HG03469 (cell line): Measurements from ENCODE around the gene BNIP5.

Experiments
- ATAC-seq: cut with Tn5 transposase; IDR thresholded peaks from one replicate; pipeline ENCODE4 v1.9.1; 2021; ENCODE audit warnings: mild to moderate bottlenecking, moderate library complexity, moderate number of reproducible peaks; ENCODE audit not compliant: unreplicated experiment

The BNIP5 gene

DNA sequence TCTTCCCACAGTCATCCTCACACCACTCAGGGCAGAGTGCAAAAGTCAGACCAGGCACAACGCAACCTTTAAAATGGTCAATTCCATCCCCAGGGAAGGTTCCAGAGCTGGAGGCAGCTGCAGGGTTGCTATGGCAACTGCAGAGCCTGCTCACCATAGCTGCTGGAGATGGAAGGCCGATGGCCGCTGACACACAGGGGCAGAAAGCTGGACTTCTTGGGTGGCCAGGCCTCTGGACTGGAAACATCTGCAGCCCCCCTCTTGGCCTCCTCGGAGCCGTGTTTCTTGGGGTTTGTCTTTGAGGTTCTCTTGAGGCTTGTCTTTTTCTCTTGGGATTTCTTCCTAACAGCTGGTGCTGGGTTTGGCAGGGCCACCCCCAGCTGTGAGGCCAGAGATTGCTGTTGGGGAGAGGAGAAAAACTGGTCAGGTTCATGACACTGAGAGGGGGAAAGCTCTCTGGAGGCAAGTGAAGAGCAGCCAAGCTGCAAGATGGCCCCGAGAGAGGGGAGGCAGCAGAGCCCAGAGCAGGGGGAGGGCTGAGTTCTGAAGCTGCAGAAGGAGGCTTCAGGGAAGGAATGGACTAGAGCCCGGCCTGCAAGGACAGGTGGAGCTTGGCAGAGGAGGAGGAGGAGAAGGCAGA, 10.2 kb downstream of the BNIP5 start:
- no peak for ATAC-seq

DNA sequence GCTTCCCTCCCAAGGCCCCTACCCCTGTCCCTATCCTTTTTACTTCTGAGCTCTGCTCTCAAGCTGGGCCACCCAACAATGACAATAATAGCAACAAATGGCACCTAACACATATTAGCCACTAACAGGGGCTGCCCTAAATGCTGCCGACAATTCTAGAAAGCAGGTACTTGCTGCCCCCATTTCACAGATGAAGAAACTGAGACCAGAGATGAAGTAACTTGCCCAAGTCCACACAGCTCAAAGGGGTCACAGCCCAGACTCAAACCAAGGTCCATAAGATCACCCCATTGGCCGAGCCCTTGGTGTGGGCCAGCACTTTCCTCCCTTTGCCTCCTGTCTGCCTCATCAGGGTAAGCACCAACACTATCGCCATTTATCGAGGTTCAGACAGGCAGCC, 12.0 kb downstream of the BNIP5 start:
- no peak for ATAC-seq

DNA sequence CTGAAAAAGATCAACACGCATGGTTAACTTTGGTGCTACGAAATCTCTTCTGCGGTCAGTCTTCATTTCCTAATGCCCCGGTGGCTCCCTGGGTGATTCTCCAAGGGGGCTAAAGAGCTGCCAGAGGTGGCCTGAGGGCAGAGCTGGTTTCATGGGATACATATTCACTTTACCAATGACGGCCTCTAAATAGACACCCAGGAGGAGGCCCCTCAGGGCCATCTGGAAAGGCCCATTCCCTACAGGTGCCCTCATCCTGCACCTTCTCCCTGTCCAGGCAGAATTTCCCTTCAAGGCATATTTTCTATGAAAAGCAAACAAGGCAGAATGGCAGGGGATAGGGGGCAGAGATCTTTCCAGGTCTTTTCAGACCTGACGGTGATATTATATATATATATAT, 12.5 kb downstream of the BNIP5 start:
- ATAC-seq = no peak

DNA sequence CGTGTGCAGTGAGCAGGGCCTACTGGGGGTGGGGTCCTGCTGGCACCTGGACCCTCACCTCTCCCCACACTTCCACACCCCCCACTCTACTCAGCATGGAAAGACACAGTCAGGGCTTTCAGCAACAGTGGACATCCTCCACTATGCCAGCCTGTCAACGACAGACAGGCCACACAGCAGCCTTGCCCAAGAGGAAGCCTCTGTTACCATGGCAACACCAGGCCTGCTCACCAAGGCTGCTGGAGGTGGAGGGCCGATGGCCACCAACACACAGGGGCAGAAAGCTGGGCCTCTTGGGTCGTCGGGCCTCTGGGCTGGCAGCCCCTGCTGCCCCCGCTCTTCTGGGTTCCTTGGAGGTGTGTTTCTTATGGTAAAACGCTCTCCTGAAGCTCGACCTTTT, 13.6 kb downstream of the BNIP5 start:
- no peak for ATAC-seq

DNA sequence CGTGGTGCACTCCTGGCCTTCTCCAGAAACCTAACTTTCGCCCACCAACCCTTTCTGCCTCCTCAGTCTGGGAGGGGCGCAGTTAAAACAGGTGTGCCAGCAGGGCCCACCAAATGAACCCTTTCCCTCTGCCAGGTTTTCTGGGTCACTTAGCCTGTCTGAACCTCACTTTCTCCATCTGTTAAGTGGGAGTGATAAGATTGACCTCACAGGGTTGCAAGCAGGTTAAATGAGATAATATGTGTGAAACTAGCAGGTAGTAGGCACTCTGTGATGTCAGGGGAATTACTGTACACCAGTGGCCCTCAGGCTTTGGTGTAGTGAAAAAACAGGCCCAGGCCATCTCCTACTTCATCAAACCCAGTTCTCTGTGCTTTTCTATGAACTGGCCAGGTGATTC, 14.1 kb downstream of the BNIP5 start:
- no peak for ATAC-seq

DNA sequence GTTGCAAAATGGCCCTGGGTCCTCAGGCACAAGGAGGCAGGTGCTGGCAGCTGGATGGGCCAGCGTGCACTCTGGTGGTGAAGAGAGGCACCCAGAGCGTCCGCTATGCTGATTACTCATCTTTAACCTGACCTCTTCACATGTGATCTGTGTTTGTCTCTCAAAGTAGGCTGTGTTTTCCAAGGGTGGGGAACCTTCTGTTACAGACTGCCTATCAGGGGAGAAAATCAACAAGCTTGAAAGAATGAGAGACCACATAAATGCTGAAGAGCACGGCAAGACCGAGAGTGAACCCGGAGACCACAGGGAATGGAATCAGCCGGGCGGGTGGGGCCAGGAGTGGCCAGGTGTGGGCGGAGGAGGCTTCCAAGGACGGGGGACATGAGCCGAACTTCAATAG, 16.2 kb downstream of the BNIP5 start:
- no peak for ATAC-seq

DNA sequence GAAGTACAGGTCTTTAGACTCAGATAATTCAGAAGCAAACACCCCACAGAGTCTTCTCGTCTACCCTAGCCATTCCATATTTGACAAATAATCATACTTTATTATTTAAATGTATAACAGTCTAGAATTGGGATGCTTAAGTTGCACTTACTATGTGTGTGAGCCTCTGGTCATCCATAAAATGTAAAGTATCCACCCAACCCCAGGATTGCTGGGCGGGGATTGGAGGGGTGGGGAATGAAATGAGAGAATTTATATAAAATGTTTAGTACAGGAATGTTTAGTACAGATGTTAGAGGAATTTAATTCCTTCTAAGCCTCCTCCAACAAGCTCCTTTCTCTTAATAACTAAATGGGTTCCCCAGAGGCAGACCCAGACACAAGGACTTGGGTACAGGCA, 16.9 kb downstream of the BNIP5 start:
- ATAC-seq = no peak

DNA sequence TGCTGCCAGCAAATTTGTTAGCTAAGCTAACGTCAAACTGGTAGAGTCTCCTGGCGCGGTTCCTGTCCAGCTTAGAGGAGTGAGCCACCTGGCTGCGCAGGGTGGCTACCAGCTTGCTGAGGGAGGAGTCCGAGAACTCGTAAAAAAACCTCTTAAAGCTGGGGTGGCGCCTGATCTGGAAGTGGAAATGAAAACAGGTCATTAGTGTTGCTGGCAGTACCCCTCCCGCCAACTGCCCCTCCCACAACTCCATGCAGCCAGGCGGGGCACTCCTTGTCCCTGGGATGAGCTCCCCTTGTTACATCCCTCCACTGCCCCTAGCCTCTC, 17.3 kb downstream of the BNIP5 start:
- no peak for ATAC-seq

DNA sequence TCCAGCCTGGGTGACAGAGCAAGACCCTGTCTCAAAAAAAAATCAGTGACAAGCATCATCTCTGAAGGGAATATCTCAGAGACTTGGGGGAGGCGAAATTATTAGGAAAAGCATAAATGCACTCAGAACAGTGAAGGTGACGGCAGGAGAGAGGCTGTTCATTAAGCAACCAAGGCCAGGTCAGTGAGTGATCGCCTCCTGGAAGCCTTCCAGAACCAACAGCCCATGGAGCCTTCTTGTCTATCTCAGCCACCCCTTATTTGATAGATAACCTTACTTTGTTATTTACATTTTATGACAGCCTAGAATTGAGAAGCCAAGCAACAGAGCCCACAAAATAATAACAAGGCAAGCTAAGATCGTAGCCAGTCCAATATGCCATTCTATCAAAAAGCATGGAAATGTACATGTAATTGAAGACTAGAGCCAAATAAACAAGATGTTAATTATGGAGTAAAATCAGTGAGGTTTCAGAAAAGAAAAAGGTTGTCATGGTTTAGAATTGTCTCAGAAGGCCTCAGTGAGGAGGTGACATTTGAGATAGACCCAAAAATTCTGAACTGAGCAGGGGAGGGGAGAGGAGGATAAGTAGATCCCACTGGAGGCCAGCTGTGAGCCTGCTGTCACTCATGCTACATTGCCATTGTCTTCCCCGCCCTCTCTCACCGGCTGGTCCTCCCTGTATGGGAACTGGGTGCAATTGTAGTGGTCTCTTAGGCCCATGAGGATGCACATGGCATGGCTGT, 17.8 kb downstream of the BNIP5 start:
- no peak for ATAC-seq

DNA sequence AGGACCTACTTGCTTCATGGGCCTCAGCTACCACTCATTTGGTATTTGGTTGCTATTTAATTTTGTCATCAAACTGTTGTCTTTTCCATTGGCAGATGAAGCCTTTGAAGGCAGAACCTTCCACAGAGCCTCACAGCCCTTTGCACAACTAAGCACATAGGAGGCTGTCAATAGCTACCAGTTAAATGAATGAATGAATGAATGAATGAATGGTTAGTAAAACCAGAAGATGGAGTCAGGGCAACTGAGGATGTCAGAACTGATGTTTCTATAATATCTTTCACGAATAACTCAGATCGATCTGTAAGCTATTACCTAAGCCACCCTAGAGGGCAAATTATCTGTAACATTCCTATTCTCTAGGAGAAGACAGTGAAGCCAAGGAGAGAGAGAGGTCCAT, 19.1 kb downstream of the BNIP5 start:
- no peak for ATAC-seq

DNA sequence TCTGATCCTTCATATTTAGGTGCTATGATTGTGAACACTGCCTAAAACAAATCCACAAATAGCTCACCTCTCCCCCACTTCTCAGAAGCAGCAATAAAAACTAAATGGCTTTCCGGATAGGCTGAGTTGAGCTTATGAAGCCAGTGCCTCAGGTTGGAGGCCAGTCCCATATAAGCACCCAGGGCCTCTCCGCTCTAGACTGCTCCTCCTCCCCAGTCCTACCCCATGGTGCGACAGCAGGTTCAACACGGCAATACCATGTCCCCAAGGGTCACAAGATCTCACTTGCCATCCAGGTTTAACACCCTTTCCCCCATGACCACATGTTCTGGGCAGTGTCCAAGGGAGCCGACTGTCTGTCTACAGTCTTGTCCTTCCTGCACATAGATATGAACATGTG, 20.8 kb downstream of the BNIP5 start:
- no peak for ATAC-seq

DNA sequence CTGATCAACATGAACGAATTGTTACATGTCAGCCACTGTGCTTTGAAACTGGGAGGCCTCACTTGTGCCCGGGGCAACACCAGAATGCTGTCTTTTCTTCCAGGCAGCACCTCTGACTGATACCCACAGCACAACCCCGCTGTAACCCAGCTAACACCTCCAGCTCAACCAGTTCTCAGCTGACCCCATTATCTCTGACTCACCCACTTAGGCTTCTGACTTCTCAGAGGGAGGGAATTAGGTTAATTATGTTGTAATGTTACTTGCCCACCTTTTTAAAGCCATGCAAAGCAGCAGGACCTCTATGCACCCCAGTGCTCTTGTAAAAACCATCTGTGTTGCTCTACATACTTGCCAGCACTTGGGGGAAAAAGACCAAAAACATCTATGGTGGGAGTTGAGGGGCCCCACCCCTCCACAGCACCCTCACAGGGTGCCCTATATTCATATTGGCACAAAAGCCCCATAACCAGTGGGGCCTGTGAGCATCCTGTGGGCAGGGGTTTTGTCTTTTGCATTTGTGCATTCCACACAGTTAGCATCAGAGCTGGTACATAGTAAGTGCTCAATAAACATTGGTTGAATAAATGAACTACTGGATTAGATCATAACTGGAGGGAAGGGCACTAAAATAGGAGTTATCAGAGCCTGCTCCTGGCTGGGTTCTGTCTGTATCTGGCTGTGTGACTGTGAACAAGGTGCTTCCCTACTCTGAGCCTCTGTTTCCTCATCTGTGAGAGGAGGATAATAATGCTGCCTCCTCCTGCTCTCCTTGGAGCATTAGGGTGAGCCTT, 22.3 kb downstream of the BNIP5 start:
- ATAC-seq = no peak

DNA sequence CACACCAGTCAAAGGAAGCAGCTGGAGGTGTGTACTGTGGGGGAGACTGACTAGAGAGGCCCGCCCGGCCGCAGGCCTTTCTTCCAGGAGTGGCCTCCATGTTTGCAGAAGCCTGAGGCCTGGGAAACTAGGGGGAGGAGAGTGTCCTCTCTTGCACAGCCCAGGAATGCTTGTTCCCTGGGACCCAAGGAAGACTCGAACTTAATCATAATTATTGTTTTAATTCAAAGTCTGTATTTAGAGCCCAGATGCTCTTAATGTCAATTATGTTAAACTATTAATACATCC, 23.1 kb downstream of the BNIP5 start:
- no peak for ATAC-seq

DNA sequence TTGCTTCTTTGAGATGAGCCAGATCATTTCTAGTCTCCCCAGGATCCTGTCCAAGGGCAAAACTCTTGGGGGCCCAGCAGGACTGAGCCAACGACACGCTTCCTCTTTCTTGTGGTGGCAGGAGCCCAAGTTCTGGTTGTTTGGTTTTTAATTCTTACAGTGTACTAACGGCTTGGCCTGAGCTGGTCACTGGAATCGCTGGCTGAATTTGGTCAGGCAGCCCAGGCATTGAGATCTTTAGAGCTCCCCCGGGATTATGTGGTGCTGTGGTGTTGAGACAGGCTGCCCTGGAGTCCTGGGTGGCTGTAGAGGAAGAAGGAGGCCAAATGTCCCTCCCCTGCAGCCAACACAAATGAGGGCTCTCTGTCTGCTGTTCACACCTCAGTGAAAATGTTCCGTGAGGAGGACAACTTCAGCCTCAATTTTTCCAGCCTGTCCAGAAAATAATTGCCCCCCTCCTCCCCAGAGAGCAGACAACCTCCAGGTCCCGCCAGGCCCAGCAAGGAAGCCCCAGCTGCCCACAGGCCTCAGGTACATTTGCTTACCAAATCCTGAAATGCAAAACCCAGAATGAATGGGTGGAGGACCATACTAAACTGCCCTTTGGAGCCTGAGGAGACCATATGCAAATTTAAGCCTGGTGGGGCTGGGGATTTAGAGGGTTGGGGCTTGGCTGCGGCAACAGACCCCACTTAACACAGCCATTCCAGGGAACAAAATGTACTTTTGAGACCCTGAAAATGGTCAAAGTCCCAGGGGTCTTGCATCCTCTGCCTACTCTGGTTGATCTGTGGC, 23.6 kb downstream of the BNIP5 start:
- no peak for ATAC-seq

DNA sequence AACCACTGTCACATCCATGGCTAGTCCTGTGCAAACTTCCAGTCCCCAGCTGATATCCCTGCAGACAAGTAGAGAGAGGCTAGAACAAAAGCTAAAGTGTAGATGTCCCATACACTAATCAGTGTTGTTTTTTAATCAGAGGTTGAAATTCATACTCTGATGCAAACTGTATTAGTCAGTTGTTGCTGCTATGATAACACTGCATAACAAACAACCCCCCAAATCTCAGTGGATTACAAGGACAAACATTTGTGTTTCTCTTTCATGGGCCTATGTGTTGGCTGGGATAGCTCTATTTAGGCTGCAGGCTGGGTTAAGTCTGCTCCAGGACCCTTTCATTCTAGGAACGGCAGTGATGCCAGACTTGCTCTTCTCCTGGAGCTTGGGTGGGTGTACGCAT, 26.8 kb downstream of the BNIP5 start:
- no peak for ATAC-seq

DNA sequence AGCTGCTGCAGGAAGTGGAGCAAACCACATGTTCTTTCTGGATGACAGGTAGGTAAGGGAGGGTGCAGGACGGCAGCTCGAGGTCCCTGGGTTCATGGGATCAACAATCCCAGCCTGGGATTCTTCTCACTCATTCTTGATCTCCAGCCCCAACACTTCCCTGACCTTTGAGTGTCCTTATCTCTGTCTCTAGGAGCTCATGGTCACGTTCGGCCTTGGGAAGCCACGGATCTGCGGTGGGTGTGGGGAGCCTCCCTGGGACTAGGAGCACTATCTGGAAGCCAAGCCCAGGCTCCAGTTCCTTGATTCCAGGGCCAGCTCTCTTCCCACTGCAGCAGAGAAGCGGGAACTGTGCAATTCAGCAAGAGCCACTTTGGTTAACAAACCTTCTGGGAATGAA, 27.5 kb downstream of the BNIP5 start:
- ATAC-seq = no peak

DNA sequence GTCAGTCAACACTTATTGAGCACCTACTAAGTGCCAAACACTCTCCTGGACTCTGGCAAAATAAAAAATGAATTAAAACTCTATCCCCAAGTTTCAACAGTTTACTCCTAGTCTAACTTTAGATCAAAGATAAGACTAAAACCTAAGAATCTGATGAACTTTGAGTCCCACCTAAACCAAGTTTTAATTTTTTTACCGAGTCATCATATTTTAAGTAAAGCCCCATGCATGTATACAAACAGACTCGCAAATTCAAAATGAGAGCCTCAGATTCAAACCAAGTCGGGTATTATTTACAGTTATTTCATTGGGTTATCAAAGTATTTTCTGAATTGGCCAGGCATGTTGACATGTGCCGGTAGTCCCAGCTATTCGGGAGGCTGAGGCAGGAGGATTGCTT, 28.2 kb downstream of the BNIP5 start:
- ATAC-seq = no peak

DNA sequence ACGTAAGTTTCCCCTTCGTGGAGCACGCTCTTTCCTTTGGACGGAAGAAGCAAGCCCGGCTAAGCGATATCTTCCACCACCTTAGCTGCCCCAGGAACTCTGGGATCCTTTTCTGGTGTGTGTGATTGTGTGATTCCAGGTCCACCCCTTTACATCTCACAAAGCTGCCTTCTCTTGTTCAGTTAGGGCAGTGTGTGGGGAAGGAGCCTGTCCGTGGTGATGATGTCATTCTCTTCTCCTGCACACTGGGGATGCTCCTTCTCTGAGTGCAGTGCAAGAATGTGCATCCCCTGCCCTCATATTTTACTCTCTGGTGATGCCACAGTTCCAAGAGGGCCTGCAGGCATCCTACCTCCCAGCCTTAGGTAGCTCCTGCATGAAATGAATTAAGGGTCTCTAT, 30.3 kb downstream of the BNIP5 start:
- ATAC-seq = no peak

DNA sequence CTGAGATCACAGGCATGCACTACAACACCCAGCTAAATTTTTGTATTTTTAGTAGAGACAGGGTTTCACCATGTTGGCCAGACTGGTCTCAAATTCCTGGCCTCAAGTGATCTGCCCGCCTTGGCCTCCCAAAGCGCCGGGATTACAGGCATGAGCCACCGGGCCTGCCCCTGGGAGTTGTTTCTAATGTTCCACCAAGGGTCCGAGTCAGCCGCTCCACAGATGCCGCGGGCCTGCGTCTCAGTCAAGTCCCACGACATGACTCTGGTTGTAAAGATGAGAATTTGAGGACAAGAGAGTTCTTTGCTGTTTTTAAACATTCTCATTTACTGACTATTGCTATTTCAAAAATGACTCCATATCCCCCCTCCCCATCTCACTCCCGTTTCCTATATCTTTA, 30.8 kb downstream of the BNIP5 start:
- no peak for ATAC-seq

DNA sequence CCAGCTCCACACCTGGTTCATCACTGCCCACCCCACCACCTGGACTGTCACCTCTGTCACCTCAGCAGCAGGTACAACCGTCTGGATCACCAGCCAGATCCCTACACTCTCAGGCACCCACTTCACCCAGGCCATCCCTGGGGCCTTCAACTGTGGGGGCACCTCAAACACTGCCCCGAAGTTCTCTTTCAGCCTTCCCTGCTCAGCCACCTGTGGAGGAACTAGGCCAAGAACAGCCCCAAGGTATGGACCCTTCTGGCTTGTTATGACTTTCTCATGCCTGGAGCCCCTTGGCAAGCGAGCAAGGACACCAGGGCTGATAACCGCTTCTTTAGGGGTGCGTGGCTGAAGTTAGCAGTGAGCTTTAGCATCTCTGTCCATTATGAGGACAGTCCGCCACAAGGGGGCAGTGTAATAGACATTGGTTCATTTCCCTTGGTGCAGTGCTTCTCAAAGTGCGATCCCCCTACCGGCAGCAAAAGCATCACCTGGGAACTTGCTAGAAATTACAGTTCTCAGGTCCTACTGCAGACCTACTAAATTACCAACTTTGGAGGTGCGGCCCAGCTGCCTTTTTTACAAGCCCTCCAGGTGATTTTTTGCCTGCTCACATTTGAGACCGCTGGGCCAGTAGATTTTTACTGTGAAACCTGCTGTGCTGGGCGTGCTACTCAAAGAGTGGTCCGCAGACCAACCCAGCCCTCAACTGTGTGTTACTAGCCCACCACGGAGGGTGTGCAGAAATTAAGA, 34.3 kb downstream of the BNIP5 start:
- ATAC-seq = peak; percentile 46

DNA sequence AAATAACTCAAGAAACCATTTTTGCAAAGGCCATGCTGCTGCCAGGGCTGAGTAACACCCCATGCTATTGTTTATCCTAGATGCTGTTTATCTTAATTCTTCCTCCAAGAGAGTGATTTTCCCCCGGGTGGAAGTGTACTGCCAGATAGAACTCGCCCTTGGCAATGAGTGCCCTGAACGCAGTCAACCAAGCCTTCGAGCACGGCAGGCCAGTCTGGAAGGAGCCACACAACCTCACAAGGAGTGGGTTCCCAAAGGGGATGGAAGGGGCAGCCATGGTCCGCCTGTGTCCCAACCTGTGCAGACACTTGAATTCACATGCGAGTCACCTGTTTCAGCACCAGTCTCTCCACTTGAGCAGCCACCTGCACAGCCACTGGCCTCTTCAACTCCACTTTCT, 34.9 kb downstream of the BNIP5 start:
- no peak for ATAC-seq
